GM12801 (cell line): ENCODE data around the gene LRRK1.

Experiments
- TF ChIP-seq, protein P1 (sequence below): IDR thresholded peaks from one replicate; pipeline ENCODE4 v1.5.1; 2011; ENCODE audit warnings: control low read depth; ENCODE audit not compliant: insufficient read length; ENCODE audit errors: extremely low read depth

The LRRK1 gene

DNA sequence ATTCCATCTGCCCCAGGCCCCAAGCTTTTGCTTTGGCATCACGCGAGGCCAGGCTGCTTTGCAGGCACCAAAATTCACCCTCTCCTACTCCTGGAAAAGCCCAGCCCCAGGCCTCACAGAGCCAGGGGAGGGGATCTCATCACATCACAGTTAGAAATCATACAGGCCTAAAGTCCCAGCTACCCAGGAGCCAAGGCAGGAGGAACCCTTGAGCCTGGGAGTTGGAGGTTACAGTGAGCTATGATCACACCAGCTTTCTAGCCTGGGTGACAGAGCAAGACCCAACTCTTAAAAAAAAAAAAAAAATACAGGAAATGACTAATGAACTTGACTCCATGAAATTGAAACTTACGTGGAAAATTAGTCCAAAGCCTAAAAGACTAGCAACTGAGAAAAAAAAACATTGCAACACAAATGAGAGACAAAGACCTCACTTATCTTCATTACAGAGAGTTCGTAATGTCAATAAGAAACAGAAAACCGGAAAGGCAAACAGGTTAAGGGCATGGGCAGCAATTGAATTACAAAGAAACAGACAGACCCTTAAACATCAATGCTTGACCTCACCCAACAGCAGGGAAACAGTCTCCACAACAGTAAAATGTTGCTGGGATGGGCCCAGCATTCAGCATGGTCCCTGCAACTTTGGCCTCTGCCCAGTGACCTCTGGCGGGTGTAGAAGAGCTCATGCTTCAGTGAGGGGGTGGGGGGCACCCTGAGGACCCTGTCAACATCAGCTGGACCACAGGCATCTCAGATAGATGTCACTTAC, 151.5 kb downstream of the LRRK1 start:
- TF ChIP-seq, protein P1, sequence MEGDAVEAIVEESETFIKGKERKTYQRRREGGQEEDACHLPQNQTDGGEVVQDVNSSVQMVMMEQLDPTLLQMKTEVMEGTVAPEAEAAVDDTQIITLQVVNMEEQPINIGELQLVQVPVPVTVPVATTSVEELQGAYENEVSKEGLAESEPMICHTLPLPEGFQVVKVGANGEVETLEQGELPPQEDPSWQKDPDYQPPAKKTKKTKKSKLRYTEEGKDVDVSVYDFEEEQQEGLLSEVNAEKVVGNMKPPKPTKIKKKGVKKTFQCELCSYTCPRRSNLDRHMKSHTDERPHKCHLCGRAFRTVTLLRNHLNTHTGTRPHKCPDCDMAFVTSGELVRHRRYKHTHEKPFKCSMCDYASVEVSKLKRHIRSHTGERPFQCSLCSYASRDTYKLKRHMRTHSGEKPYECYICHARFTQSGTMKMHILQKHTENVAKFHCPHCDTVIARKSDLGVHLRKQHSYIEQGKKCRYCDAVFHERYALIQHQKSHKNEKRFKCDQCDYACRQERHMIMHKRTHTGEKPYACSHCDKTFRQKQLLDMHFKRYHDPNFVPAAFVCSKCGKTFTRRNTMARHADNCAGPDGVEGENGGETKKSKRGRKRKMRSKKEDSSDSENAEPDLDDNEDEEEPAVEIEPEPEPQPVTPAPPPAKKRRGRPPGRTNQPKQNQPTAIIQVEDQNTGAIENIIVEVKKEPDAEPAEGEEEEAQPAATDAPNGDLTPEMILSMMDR: no peak

DNA sequence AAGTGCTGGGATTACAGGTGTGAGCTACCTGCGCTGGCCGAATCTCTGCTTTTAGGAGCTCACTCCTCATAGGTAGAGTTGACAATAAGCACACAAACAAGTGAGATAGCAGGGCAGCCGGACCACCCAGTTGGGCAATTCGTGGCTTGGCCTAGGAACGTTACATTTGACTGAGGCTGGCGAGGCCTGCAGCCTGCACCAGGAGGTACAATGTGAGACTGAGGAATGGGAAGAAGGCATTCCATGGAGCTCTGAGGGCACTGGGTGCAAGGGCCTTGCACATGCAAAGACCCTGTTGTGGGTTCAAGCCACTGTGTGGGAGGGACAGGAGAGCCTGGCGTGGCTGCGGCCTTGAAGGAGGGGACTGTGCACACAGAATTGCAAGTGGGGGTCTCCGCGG, 152.5 kb downstream of the LRRK1 start:
- TF ChIP-seq, protein P1: no peak

DNA sequence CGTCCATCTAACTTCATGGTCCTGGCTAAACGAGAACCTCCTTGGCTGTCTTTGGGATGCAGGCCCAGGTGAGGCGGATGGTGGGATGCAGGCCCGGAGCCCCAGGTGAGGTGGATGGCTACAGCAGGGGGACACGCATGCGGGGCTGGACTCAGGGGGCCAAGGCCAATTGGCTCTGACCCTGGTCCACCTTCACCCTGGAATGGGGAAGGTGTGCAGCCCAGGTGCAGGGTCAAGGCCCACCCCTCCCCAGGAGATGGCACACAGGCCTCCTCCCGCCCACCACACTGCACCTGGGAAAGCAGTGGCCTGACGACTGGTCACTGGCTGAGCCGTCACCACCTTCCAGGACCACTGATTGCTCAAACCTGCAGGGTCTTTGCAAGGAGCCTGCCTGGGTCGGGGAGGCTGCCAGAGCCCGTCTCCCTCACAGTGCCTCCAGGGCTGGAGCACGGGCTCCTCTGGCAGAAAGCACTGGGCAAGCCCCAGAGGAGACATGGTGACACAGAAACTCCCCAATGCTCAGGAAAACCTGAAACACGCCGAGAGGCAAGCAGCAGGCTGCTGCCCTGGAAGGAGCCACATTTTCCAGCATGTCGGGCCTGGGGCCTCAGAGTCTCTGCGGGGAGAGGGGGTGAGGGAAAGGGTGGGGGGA, 159.6 kb downstream of the LRRK1 start:
- TF ChIP-seq, protein P1: no peak

DNA sequence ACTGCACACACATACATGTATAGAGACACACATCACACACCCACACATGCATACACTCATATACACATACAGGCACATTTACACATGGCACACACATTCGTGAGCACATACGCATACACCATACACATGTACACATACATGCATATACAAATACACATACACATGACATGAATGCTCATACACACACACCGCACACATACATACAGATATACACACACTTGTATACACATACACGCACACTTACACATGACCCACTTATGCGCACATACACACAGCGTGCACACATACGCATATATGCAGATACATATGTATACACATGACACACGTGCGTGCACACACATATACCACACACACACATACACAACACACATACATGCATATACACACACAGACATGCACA, 162.7 kb downstream of the LRRK1 start:
- TF ChIP-seq, protein P1: no peak

DNA sequence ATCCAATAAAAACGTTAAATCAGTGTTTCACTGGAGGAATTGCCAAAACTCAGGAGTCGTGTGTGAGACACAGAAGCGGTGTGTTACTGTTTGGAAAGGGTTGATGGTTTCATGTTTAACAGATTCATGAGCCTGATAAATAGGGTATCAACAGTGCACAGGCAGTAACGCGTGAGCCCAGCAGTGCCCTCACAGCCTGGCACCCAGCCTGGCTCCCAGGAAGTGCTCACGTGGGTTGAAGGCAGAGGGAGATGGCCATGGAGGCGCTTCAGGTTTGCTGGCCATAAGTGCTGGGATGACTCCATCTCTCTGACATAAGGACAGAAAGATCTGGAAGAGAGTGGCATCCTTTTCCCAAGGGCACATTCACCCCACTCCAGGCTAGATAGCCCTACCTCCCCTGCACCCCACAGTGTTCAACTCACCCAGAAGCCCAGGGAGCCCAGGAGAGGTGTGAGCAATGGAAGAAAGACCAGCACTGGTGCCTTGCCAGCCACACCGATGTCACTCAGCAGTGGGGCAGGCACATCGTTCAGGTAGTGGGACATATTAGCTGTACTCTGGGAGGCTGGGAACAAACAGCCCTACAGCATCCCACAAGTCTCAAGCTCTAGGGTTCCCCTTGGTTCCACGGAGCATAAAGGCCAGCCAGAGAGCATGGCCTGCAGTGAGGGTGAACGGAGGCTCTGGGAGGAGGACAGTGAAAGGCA, 164.3 kb downstream of the LRRK1 start:
- TF ChIP-seq, protein P1: no peak

DNA sequence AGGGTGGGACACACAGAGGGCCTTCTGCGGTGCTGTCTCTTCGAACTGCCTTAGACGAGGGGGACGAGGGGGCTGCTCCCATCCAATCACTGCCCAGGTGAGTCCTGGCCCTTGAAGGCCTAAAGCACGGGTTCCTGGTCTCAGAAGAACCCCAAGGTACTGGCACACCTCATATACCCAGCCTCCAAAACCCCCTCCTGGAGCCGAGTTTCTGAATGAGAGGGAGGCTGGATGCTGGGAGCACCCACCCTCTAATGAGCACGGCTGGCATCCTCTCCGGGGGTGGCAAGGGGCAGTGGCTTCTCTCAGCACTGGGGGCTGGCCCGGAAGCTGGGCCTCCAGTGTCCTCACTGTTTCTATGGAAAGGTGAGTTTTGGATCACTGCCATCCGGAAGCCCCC, 165.6 kb downstream of the LRRK1 start:
- TF ChIP-seq, protein P1: no peak

DNA sequence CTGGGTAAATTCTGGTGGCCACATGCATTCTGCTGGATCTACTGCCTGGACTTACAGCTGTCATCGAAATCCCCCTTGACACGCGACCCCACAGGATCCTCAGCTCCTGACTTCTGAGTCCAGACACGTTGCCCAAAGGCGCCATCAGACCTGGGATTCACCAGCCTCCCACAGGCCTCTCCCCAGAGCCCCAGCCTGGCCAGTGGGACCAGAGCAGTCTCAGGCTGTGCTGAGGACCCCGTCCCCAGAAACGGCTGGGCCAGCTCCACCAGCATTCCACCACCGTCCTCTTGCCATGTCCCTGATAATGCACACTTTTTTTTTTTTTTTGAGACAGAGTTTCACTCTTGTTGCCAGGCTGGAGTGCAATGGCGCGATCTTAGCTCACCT, 166.1 kb downstream of the LRRK1 start:
- TF ChIP-seq, protein P1: no peak
